ENCODE data around the gene HRH1.

DNA sequence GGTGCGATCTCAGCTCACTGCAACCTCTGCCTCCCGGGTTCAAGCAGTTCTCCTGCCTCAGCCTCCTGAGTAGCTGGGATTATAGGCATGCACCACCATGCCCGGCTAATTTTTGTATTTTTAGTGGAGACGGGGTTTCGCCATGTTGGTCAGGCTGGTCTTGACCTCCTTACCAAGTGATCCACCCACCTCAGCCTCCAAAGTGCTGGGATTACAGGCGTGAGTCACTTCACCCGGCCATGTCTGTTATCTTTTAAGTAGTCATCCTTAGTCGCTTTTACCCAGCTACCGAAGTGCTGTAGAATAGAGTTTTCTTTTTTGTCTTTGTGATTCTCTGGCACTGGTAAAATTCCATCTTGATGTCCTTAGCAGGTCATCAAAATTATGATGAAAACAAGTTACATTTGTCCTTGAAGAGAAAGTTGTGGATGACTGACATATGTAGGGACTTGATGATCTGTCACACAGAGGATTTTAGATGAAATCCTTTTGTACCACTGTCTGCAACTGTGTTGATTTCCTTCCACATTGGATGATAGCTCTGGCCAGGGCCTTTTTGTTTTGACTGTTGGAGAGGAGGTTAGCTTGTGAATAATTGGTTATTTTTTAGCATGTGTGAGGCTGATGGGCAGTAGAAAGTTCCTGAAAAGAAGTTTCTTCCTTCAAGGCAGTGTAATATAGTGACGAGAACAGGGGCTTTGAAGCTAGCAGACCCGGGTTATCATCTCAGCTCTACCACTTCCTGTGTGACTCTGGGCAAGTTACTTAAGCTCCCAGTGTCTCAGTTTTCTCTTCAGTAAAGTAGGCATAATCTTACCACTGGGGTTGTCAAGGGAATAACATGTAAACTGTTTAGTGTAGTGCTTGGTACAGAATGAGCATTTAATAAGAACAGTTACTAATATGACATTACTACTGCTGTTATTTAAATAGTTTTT is 136.7 kb downstream of the HRH1 start:
- TF ChIP-seq KDM6A (CRISPR knock-in tag; IDR thresholded peaks at IDR 0.05; ENCODE audit: low read depth): no peak
- TF ChIP-seq PHF8 (CRISPR knock-in tag; IDR thresholded peaks at IDR 0.05): no peak
- TF ChIP-seq, protein P1, sequence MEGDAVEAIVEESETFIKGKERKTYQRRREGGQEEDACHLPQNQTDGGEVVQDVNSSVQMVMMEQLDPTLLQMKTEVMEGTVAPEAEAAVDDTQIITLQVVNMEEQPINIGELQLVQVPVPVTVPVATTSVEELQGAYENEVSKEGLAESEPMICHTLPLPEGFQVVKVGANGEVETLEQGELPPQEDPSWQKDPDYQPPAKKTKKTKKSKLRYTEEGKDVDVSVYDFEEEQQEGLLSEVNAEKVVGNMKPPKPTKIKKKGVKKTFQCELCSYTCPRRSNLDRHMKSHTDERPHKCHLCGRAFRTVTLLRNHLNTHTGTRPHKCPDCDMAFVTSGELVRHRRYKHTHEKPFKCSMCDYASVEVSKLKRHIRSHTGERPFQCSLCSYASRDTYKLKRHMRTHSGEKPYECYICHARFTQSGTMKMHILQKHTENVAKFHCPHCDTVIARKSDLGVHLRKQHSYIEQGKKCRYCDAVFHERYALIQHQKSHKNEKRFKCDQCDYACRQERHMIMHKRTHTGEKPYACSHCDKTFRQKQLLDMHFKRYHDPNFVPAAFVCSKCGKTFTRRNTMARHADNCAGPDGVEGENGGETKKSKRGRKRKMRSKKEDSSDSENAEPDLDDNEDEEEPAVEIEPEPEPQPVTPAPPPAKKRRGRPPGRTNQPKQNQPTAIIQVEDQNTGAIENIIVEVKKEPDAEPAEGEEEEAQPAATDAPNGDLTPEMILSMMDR (CRISPR knock-in tag; IDR thresholded peaks at IDR 0.05): no peak
- TF ChIP-seq PCBP1 (IDR thresholded peaks at IDR 0.05; ENCODE audit: borderline replicate concordance, low read depth, low read length): no peak
- TF ChIP-seq, protein P2, sequence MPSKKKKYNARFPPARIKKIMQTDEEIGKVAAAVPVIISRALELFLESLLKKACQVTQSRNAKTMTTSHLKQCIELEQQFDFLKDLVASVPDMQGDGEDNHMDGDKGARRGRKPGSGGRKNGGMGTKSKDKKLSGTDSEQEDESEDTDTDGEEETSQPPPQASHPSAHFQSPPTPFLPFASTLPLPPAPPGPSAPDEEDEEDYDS (CRISPR knock-in tag; IDR thresholded peaks at IDR 0.05): no peak
- no peak for TF ChIP-seq POLR2AphosphoS2 (IDR thresholded peaks at IDR 0.05; ENCODE audit: low read depth, low read length)
- TF ChIP-seq USF2 (IDR thresholded peaks at IDR 0.05; ENCODE audit: low read depth, low read length): no peak
- no peak for TF ChIP-seq USF2 (CRISPR knock-in tag; IDR thresholded peaks at IDR 0.05; ENCODE audit: borderline replicate concordance)
